Calu3 (cell line): ENCODE data around the gene CCL14. TPM values are rescaled to one million over a fixed set of nuclear protein-coding genes. Genes with fewer than 3 reads are reported as not detected.

Experiments used
- BruUV-seq: library from RNA; stranded (reverse); fragments of 400-500 nt; replicated peaks from 2 replicates; lab custom pipeline; 2021; lab: Mats Ljungman, UMichigan
- CTCF ChIA-PET: fragments of 300-600 bp; sonication (Branson Sonifier 250); formaldehyde crosslinking; loops from one replicate; lab custom pipeline; 2022; ENCODE audit warnings: antibody characterized with exemption; lab: Charles Lee
- DNase-seq: peaks from one replicate; pipeline ENCODE4 v3.0.0; 2022
- H3K27ac Mint-ChIP-seq: one replicate; pipeline ENCODE4 v1.8.0; 2022; ENCODE audit warnings: mixed read lengths; ENCODE audit not compliant: unreplicated experiment
- H3K27me3 Mint-ChIP-seq: one replicate; pipeline ENCODE4 v1.8.0; 2022; ENCODE audit warnings: mixed read lengths; ENCODE audit not compliant: unreplicated experiment
- H3K36me3 Mint-ChIP-seq: one replicate; pipeline ENCODE4 v1.8.0; 2022; ENCODE audit warnings: mild to moderate bottlenecking, moderate library complexity, mixed read lengths; ENCODE audit not compliant: insufficient read depth, unreplicated experiment
- H3K4me1 Mint-ChIP-seq: one replicate; pipeline ENCODE4 v1.8.0; 2022; ENCODE audit warnings: mild to moderate bottlenecking, low read depth, mixed read lengths; ENCODE audit not compliant: unreplicated experiment
- H3K4me3 Mint-ChIP-seq: one replicate; pipeline ENCODE4 v1.8.0; 2022; ENCODE audit warnings: mild to moderate bottlenecking, low read depth, moderate library complexity, mixed read lengths; ENCODE audit not compliant: unreplicated experiment
- H3K9me3 Mint-ChIP-seq: one replicate; pipeline ENCODE4 v1.8.0; 2022; ENCODE audit warnings: low read depth, mixed read lengths; ENCODE audit not compliant: unreplicated experiment
- intact Hi-C: fragments of 100-400 bp; cut with micrococcal nuclease; formaldehyde crosslinking; loops from one replicate; pipeline ENCODE4 v1.10.0; 2022; ENCODE audit not compliant: unreplicated experiment
- total RNA-seq: library from RNA; stranded (reverse); gene quantifications from 2 replicates; pipeline ENCODE4 v1.2.3, GENCODE V29; 2022
- TF ChIP-seq, protein P1 (sequence below): fragments of 200-600 bp; IDR thresholded peaks from one replicate; pipeline ENCODE4 v1.8.0; 2022; ENCODE audit warnings: antibody characterized with exemption; ENCODE audit not compliant: unreplicated experiment

The CCL14 gene
- total RNA-seq, 1 experiment from 2014 or later: not detected

GRCh38 chr17:35972945-35973332, 13.6 kb downstream of the CCL14 start:
- intact Hi-C loops: no loop called here
- Mint-ChIP-seq H3K4me1 (peaks cover 11% of the 10 kb centered on the region), H3K27me3 (peaks cover 30% of the 10 kb centered on the region), H3K27ac (no peak overlapping the region), H3K4me3 (no peak overlapping the region), H3K36me3 (no peaks in the 10 kb centered on the region), H3K9me3 (no peaks in the 10 kb centered on the region)
- CTCF ChIA-PET: interaction anchor here (1.3 to 1.9 kb wide), 2 partner anchors 8 to 99 kb away, joined by 3 to 13 read pairs; no protein-coding TSS in a partner anchor
- no peak for DNase-seq
- no TSS peak for BruUV-seq
- TF ChIP-seq, protein P1, sequence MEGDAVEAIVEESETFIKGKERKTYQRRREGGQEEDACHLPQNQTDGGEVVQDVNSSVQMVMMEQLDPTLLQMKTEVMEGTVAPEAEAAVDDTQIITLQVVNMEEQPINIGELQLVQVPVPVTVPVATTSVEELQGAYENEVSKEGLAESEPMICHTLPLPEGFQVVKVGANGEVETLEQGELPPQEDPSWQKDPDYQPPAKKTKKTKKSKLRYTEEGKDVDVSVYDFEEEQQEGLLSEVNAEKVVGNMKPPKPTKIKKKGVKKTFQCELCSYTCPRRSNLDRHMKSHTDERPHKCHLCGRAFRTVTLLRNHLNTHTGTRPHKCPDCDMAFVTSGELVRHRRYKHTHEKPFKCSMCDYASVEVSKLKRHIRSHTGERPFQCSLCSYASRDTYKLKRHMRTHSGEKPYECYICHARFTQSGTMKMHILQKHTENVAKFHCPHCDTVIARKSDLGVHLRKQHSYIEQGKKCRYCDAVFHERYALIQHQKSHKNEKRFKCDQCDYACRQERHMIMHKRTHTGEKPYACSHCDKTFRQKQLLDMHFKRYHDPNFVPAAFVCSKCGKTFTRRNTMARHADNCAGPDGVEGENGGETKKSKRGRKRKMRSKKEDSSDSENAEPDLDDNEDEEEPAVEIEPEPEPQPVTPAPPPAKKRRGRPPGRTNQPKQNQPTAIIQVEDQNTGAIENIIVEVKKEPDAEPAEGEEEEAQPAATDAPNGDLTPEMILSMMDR: no peak

GRCh38 chr17:35972535-35972934, 14.0 kb downstream of the CCL14 start:
- intact Hi-C loops: no loop called here
- CTCF ChIA-PET: interaction anchor here (1.3 kb wide), 1 partner anchor 8 kb away, joined by 3 read pairs; no protein-coding TSS in a partner anchor
- no TSS peak for BruUV-seq
- Mint-ChIP-seq H3K4me3 (no peak overlapping the region), H3K27me3 (peaks cover 26% of the 10 kb centered on the region), H3K4me1 (peaks cover 11% of the 10 kb centered on the region), H3K36me3 (no peaks in the 10 kb centered on the region), H3K27ac (no peak overlapping the region), H3K9me3 (no peaks in the 10 kb centered on the region)
- DNase-seq: no peak
- TF ChIP-seq, protein P1: no peak

DNA sequence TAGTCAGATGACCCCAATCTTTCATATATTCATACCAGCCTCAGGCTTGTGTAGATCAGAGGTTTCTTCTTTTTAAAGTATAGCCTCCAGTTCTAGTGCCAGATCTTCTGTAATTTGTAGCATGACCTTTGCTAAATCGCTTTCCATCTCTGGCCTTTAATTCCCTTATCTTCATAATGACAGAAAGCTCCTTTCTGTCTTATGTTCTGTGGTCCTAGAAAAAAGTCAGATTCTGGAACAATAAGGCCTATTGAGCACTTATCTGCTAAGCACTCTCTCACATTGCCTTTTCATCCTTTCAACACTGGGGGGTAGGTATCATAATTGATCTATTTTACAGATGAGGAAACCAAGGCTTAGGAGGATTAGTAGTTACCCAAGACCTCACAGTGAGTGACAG, 14.5 kb downstream of the CCL14 start:
- Mint-ChIP-seq H3K27ac (no peak overlapping the region), H3K27me3 (peaks cover 21% of the 10 kb centered on the region), H3K9me3 (no peaks in the 10 kb centered on the region), H3K36me3 (no peaks in the 10 kb centered on the region), H3K4me3 (no peak overlapping the region), H3K4me1 (peaks cover 11% of the 10 kb centered on the region)
- TF ChIP-seq, protein P1: no peak
- intact Hi-C loops: no loop called here
- BruUV-seq: no TSS peak
- DNase-seq: no peak
- CTCF ChIA-PET: interaction anchor here (1.3 kb wide), 1 partner anchor 9 kb away, joined by 3 read pairs; no protein-coding TSS in a partner anchor

DNA sequence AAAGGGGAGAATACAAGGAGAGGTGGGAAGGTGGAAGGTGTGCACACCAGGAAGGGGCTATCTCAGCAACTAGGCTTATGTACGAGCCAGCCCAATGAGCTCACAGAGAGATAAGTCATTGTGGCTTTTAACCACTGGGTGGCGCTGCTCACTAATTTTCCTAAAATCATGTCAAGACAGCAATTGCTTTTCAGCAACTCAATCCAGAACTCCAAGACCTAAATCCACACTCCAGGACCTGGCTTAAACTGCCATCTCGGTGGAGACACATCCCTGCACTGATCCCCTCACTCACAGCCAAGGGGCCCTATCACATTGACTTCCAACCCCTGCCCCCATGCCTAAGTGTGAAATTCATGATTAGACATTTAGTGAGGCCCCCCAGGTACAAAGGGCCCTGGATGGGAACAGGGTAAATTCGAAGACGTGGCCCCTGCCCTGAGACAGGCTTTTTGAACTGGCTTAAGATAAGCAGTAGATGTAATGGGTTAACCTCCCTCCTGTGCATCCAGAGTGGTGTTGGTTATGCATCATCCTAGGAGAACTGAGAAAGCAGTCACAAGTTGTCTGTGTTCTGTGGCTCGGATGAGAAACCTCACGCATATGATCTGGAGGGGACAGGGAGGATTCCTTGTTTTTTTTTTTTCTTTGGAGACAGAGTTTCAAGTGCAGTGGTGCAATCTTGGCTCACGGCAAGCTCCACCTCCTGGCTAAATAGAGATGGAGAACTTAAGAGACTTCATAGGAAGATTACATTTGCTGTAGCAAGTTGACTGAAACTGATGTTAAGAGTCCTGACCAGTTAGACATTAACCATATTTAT, 16.8 kb downstream of the CCL14 start:
- Mint-ChIP-seq H3K4me1 (peaks cover 11% of the 10 kb centered on the region), H3K9me3 (no peaks in the 10 kb centered on the region), H3K4me3 (no peak overlapping the region), H3K27me3 (peaks cover 27% of the 10 kb centered on the region), H3K36me3 (no peaks in the 10 kb centered on the region), H3K27ac (no peak overlapping the region)
- peak; percentile 77 for DNase-seq
- intact Hi-C loops: loop anchor here (1.0 to 2.0 kb wide), 3 partner anchors 105 to 513 kb away; no protein-coding TSS in a partner anchor
- no TSS peak for BruUV-seq
- CTCF ChIA-PET: interaction anchor here (0.5 to 2.7 kb wide), 15 partner anchors 8 to 516 kb away, joined by 3 to 39 read pairs (median 4); partner anchors contain the start of gene ZNHIT3
- TF ChIP-seq, protein P1: peak; percentile 75
